Hematopoietic multipotent progenitor cell treated with erythropoietin and hydrocortisone succinate and interleukin-3 and kit ligand, for 17 days (in vitro differentiated cells): ENCODE data around the gene GIT1.

Experiments used
- DNase-seq: peaks from one replicate; pipeline ENCODE4 v3.0.0-alpha.2; 2015; ENCODE audit warnings: low spot score

The GIT1 gene

DNA sequence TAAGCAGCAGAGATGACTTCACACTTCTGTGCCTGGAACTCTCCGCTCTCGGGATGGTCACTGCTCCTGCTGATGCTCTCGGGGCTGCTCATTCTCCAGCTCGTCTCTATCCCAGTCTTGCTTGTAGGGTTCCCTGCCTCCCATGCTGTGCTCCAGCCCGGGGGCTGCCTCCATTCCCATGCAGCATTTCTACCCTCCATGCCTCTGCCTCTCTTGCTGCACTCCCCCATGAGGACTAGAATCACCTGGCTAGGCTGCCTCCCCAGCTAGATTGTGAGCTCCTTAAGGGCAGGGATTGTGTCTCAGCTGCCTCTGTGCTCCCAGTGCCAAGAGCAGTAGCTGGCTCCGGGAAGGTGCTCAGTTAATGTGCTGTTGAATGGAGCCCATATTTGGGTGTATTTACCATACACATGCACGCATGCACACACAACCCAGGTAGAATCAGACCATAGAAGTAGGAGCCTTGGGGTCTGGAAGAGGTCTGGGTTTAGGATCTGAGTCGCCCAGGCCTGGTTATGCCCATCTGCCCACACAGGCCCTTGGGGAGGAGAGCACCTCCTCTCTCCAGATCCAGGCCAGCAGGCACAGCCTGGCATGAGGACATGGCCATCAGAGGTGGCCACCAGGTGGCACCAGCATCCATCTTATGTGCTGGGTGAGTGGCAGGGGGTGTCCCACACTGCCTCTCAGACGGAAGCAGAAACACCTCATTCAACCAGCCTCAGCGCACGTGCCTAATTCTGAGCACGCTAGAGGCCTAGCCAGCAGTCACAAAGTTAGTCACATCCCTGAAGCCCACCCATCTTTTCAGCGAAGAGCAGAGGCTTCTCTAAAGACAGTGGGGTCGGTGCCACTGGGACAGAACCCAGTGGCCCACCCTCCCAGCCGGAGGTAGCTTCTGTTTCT, 9.3 kb downstream of the GIT1 start:
- peak; percentile 55 for DNase-seq

DNA sequence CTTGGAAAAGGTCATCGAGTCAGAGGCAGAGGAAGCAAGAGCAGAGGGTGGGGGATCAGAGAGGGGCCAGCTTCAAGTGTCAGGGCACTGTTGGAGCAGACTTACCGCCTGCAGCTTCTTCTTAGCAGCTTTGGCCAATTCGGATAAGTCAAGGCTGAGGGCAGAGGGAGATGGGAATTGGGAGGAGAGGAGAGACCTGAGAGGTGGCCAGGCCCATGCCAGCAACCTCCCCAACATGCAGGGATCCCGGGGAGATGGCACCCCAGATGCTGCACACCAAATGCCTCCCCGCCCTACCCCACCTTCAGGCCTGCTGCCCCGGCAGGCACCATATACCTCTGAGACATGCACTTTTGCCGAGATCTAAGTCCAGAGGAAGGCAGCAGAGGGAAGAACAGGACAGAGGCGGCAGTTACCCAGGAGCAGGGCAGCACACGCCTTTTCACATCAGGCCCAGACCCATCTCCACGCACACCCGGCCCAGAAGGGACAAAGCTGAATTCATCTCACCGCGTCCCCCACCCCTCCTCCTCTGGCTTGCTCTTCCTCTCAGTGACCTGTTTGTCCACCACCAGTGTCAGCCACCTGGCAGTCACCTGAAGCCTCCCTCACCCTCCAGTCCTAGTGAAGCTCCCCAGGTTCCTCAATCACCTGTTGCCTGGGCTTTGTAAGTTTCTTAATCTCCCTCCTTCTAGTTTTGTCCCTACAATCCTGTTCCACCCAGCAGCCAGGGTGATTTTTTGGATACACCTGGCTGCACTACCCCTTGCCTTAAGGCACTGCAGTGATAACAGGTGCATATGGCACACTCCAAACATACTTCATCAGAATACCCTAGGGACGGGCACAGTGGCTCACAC, 10.6 kb downstream of the GIT1 start:
- no peak for DNase-seq

- no peak for DNase-seq
Observed at GRCh38 chr17:29577385-29578211, 11.8 kb downstream of the GIT1 start.

DNA sequence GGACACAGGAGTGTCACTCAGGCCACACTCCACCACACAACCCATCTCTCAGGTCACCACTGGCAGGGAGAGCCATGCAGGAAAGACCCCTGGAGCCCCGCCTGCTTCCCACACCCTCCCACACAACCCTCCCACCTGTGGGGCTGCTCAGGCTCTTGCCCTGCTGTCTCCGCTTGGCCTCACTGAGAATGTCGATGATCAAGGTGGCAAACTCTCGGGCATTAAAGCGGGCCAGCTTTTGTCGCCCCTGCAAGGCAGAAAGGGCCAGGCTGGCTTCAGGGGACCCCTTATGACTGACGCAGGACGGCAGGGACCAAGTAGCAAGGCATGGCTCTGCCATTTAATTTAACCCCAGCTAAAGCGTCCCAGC, 12.5 kb downstream of the GIT1 start:
- no peak for DNase-seq

DNA sequence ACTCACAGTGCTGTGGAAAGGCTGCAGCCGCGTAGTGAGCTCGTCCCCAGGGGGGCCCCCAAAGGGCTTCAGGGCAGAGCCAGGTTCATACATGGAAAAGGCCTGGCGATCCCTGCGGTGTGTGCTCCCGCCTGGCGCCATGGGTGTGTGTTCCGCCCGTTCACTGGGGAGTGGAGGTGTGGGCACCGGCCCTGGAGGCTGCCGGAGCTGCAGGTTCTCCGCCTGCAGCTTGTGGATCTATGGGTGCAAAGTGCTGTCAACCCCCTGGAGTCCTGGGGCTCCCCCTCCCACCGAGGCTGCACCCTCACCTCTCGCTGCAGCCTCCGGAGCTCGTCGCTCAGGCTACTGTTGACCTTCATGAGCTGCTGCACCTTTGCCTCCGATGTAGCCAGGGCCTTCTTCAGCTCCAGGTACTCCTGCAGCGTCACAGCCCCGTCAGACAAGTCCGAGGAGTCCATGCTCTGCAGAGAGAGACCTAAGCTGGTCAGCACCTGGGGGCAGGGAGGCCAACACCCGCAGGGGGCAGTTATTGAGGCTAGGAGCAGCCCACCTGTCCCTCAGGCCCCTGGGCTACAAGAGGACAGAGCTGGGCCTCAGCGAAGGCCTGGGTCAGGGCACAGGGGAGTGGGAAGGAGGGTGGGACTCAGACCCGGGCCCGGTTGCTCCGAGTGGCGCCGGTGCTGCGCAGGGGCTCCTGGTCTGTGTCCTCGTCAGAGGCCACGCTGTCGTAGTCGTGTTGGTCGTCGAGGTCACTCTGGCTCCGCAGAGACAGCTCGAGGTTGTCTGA, 13.0 kb downstream of the GIT1 start:
- no peak for DNase-seq

DNA sequence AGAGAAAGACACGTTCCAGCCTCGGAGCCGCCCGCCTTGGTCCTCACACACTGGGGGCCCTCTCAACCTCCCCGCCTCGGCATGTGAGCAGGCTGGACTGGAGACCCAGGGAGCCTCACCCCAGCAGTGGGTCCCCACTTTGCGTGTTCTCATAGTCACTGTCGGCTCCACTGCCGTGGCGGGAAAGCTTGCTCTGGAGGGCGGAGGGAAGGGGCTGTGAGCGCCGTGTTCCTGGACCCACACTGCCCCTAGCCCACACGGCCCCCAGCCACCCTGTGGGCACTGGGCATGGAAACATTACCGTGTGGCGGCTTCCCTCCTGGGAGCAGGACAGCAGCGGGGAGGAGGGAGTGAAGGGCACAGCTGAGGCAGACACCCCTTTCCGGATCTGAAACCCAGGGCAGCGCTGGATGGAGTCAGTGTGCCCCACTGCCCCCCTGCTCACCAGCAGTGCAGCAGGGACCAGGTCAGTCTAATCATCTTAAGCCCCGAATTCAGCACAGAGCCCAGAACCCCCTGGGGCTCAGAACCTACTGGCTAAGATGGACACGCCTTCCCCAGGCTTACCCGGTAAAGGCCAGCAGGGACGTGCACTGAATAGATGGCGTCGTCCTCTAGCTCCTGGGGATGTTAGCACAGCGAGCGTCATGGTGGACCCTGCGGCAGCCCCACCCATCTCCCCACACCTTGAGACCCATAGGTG, 13.8 kb downstream of the GIT1 start:
- no peak for DNase-seq

DNA sequence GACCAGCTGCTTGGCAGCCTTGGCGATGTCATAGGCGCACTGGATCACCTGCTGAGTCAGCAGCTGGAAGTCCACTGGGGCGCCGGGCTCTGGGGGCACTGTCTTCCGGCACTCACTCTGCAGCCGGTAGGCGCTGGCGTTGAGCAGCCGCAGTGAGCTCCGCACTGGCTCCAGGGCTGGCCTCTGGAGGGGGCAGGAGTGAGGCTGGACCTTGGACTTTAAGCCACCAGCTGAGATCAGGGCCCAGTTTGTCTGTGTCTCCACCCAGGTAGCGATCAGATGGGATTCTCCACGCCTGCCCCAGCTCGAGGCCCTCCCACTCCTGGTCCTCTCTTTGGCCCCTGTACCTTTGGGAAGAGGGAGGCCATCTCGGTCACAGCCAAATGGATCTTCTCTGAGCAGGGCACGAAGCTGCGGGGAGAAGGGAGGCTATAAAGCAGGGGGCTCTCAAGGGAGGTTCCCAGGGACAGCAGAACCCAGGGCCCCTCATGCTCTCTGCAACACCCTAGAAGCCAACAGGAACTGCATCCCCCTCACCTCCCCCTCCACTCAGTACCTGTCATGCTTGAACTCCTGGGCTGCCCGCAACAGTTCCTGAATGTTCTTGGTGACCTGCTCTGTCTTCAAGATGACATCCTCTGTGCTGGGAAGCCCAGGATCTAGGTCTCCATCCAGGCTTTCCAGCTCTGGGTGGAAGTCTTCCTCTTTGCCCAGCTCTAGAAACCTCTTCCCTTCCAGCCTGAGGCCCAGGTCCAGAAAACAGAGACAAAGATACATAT, 14.5 kb downstream of the GIT1 start:
- no peak for DNase-seq

DNA sequence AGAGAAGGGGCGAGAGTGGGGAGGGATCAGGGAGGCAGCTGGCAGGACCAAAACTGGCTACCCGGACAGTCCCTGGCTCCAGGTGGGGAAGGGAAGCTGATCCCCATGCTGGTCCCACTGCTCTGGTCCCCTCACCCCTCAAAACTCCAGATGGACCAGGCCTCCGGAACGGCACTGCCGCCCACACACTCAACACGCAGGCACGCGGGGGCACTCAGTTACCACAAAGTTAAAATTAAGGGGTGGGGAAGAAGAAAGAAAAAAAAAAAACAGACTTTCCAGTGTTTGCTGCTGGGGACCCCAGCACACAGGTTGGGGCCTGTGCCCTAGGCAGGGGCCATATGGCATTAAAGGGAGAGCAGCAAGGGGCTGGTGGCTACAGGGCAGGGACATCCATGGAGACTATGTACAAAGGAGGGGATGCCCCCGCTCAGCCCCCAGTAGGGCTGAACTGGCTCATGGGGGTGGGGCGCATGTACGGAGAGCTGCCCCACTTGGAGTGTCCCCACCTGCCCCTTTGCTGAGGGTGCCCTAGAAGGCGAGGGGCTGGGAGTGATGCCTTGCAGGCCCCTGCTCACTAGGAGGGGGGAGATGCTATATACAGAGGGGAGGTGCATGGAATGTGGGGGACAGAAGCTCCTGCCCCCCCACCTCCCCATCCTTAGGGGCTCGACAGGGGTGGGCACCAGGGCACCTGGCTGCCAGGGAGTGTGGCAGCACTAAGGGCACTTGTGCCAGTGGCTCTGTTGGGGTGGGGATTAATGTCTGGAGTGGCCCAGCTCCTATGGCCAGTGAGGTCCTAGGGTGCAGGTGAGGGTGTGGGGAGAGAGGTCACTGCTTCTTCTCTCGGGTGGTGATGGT, 15.3 kb downstream of the GIT1 start:
- no peak for DNase-seq

DNA sequence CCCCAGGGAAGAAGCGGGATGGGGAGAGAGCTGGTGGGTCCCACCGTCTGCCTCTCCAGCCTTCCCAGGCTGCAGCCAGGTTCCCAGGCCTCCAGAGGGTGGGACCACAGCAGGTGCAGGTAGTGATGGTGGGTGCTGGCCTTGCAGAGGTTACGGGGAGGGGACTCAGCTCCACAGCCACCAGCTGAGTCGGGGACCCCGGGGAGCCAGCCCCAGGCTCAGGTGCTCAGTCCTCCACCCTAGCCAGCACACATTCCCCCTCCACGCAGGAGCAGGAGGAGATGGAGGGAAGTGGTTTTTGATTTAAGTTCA, 15.9 kb downstream of the GIT1 start:
- DNase-seq, result no peak

DNA sequence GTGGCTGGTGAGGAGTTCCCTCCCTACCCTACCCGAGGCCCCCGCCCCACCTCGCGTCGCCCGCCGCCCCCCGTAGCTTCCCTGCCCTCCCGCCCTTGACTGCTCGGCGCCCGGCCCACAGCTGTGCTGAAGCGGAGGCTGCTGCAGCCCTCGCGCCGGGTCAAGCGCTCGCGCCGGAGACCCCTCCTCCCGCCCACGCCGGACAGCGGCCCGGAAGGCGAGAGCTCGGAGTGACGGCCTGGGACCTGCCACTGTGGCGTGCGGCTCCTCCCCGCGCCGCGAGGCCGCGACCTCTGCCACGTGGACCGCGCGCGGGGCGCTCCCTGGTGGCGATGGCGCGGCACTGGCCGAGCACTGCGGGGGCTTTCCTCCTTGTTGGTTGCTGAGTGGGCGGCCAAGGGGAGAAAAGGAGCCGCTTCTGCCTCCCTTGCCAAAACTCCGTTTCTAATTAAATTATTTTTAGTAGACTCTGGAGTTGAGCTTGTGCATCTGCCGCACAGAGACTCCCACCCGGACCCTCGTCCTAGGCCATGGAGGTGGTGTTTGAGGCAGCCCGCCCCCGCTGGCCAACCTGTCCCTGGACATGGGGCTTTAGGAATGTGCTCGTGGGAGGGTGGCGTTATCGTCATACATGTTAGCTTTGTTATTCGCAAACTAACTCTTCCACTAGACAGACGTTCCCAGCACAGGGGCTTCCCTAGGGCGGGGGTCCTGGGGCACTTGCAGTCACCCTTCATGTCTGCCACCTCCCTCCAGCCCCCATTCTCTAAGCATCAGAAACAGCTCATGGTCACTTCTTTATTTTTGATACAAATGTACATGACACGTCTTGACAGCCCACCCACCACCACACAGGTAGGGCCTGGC, 16.5 kb downstream of the GIT1 start:
- DNase-seq, result no peak

DNA sequence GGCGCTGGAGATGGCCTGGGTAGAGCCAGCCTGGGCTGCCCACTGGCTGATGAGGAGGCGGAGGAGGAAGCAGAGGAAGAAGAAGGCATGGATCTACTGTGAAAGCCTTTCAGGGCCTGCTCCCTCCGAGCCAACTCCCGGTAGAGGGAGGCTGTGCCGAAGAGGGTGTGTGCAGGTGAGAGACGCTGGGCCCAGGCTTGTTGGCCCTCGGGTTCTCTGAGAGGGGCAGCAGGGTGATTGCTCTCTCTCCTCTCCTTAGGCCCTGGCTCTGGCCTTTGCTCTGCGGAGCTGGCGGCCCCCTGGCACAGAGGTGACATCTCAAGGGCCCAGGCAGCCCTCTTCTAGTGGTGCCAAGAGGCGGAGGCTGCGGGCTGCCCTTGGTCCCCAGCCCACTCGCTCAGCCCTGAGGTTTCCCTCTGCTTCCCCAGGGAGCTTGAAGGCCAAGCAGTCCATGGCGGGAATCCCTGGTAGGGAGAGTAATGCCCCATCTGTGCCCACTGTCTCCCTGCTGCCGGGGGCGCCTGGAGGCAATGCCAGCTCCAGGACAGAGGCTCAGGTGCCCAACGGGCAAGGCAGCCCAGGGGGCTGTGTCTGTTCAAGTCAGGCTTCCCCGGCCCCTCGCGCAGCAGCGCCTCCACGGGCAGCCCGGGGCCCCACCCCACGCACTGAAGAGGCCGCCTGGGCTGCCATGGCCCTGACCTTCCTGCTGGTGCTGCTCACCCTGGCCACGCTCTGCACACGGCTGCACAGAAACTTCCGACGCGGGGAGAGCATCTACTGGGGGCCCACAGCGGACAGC, 17.4 kb downstream of the GIT1 start:
- DNase-seq, result no peak

DNA sequence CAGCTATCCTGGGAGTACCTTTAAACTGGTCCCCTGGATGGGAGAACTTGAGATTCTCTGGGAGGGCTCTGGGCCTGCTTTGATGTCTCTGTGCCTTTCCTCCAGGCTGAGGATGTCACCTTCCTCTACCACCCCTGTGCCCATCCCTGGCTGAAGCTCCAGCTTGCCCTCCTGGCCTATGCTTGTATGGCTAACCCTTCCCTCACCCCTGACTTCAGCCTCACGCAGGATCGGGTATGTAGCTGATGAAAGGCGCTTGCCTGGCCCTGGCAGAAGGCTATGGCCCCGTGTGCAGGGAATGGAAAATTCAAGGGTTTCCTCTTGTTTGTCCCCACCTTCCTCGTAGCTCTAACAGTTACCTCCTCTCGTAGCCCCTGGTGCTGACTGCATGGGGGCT, 18.0 kb downstream of the GIT1 start:
- no peak for DNase-seq

GRCh38 chr17:29570521-29570920, 18.9 kb downstream of the GIT1 start:
- no peak for DNase-seq

GRCh38 chr17:29569245-29569950, 20.1 kb downstream of the GIT1 start:
- DNase-seq, result no peak

GRCh38 chr17:29568331-29569244, 20.9 kb downstream of the GIT1 start, which contains the start of gene TP53I13:
Gene TP53I13 (plus strand): TSS chr17:29568701. CDS start chr17:29568759, 58 bp downstream.
- no peak for DNase-seq
